GM19351 (cell line): ENCODE measurements around the gene LHFPL3.
A peak's percentile ranks its signal among the peaks of the same experiment; 100 is the strongest.
"Not testable (repeated sequence)": the region's sequence is repeated elsewhere in the genome, so short reads cannot be mapped to it uniquely, and the experiment has no call there.

Source experiments
- ATAC-seq: cut with Tn5 transposase; IDR thresholded peaks from one replicate; pipeline ENCODE4 v1.9.1; 2021; ENCODE audit warnings: mild to moderate bottlenecking, moderate library complexity; ENCODE audit not compliant: unreplicated experiment

LHFPL3 gene

GRCh38 chr7:104482362-104483037 is 154.1 kb downstream of the LHFPL3 start:
- no peak for ATAC-seq

DNA sequence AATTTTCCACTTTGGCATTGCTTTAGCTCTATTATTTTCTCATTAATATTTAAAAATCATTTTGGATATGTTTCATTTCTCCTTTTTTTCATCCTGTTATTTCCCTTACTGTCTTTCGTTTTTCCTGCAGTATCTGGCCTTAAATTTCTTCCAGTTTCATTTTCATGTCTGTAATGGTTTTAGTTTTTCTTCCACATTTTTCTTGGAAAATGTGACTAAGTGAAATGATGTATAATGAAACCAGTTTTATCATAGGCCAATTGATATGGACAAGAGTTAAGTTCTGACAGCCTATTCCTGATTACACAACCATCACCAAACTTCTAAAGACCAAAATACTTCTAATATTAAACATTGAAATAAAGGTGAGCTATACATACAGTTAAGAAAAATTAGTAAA is 158.5 kb downstream of the LHFPL3 start:
- no peak for ATAC-seq

DNA sequence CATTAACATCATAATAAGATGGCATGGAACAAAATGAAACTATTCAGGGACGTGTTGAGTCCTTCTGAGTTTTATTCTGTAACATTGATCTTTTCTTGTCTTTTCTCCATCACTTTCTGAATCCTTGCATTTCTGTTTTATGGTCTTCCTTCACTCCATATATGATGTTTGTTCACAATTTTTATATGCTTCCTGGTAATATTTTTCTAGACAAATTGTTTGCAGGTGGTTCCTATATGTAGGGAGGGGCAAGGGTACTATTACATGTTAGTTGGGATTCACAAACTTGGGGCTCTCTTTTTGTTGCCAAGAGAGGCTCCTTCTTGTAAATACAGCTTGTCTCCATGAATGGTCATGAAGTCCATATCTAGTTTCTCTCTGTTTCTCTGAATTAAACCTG is 159.2 kb downstream of the LHFPL3 start:
- no peak for ATAC-seq

GRCh38 chr7:104497379-104497967 is 169.1 kb downstream of the LHFPL3 start:
- no peak for ATAC-seq

DNA sequence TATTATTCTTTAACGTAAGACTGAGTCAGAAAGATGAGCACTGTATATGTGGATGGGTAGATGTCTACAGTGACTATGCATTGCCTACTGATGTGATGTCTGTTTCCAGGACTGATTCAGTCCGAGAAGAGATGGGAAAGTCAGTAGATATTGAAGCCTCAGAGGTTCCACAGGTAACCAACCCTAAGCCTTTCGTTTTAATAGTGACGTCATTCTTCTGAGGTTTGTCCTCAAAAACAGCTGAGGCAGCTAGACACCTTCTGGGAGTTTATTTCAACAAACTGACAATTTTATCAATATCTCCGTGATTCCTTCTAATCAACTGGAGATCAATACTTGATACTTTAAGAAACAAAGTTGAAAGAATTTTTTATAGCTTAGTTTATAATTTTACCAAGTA is 171.6 kb downstream of the LHFPL3 start:
- no peak for ATAC-seq

DNA sequence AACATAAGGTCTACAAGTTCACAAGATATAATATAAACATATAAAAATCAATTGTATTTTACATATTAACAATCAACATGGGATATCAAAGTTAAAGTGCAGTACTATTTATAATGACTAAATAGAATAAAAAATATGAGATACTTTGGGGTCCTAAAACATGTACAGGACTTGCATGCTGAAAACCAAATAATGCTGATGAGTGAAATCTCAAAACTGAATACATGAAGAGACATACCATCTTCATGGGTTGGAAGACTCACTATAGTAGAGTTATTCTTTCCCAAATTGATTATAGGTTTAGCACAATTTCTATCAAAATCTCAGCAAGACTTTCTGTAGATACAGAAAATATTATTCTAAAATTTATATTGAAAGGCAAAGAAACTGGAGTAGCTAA is 181.5 kb downstream of the LHFPL3 start:
- no peak for ATAC-seq

DNA sequence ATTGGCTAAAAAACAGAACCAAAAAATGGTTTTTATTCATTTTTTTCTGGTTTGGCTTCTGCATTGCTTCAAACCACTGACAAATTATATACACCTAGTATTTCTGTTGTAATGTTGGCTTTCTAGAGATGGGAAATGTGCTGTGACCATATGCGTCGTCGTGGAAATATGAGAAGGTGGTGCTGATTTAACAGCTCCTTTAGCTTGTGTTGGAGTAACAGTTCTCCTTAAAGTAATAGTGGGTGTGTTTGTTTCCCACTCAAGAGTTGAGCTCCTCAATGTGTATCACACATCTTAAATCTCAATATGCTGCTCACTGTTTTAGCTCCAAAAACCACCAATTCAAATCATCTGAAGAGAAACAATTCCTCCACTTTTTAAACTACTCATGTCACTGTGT is 196.4 kb downstream of the LHFPL3 start:
- ATAC-seq = no peak

DNA sequence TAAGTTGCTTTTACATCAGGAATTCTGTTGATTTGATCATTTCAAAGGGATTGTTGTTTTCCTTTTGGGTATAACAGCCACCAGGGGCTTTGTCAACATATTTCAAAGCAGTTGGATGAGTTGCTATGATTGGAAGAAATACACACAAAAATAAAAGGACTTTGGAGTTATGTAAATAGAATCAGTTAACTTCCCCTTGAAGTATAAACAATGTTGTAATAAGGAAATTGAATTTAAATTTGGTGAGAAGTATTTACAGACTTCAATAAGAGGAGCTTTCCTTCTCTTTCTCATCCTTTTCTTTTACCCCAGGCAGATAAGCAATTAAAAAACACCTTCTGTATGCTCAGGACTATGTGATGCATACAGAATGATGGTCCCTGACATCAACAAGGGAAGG is 199.7 kb downstream of the LHFPL3 start:
- ATAC-seq = no peak

DNA sequence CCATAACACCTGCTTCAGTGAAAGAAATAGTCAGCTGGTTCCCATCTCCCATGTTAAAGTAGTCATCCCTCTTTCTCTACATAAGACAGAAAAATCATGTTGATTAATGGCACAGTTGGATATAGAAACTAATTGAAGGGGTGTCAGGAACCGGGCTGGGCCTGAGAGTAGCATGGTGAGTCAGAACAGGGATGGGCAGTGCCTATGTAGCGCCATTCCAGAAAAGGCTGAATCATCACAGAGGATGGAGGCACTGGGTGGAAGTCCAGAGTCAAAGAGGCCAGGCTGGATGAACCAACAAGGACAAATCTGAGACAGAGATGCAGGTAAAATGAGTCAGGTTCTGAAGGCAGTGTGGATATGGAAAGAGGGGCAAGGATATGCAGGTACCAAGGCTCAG is 201.2 kb downstream of the LHFPL3 start:
- ATAC-seq = no peak

DNA sequence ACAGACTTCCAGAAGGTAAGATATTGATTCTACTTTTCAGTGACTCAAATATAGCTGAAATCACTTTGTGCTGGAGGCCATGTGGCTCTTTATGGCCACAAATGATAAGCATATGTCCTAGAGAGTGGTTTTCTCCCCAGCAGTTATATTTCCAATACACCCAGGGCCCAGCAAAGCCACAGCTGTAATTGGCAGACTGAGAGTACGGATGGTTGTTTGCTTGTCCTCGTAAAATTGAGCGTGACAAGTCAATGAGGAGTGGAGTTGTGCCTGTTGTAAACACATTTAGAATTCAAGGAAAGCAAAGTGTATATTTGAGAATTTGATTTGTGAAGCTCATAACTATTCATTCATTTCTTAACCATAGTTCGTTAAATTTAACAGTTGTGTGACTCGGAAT is 201.8 kb downstream of the LHFPL3 start:
- ATAC-seq = no peak

- ATAC-seq = no peak
Observed at GRCh38 chr7:104534149-104534548, 205.7 kb downstream of the LHFPL3 start.

- ATAC-seq = no peak
Observed at GRCh38 chr7:104535841-104536240, 207.4 kb downstream of the LHFPL3 start.

DNA sequence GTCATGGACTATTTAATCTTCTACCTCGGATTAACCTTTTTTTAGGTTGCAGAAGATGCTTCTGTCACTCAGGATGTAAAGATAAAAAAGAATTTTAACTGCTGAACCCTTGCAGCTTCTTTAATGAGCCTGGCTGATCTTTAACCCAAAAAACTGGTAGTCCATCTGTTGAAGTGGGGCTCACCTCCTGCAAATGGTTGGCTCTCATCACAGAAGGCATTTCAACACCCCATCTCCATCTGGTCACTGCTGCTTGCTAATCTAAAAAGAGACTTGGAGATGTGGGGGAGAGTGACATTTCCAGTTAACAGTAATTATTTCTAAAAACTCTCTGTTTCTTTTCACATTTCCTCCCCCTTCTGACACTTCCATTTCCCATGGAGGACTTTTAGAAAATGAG is 208.6 kb downstream of the LHFPL3 start:
- no peak for ATAC-seq

DNA sequence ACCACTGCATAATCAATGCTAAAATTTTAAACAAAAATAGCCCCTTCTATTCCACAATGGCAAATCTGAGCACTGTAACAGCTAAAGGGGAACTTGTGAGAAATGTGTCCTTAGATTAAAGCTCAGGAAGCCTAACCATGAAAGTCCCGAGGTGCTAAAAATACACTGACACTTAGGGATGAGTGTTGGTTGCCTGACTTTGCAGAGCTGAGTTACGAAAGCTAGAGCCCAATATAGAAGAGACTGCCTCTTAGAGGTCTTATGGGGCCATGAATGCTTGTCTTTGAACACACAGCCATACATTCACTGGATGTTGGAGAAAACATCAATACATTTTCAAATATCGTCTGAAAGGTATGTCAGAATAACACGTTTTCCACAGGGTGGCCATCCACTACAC is 209.7 kb downstream of the LHFPL3 start:
- ATAC-seq = no peak

DNA sequence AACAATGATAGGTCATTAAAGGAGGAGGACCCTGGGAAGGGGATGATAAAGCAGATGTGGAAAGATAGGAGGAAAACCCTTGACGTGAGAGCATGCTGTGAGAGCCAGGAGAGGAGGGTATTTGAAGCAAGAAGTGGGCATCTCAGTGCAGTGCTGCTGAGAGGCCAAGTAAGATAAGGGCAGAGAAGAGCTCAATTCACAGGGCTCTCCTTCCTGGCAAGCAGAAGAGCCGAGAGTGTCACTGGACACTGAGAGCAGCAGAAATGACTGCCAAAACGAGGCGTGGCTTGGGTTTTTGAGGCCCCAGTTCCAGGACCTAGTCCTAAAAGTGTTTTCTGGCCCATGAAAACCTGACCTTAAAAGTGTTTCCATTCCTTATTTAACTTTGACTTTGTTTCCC is 213.5 kb downstream of the LHFPL3 start:
- no peak for ATAC-seq

- ATAC-seq = no peak
Observed at GRCh38 chr7:104548861-104549260, 220.5 kb downstream of the LHFPL3 start.

DNA sequence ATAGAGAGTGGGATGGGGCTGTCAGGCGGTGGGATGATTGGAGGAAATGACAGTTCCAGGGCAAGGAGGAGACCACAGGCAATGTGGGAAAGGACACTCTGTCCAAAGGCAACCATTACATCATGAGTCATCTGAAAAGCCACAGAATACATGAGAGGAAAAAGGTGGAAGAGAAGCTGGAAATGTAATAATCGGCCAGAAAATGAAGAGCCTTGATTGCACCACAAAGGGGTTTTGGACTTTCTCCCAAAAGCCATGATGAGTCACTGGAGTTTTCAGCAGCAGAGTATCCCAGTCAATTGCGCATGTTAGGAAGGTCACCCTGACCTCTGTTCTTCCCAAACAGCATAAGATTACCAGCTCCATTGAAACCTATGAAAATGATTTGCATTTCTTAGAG is 222.0 kb downstream of the LHFPL3 start:
- no peak for ATAC-seq

DNA sequence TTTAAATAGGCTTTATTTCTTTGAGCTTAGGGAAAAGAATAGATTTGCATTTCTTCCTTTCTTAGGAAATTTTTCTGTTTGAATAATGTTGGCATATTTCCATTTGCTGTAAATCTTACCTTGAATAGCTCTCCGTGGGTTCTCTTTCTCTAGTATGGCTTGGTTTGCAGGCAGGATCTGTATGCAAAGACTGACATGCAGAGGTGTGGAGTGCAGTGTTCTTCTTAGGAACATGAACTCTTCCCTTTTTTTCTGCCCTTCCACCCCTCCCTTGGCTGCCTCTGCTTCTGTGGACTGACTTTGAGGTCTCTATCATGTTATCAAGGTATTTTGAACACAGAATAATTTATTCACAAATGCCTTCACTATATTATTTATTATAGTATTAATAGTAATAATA is 222.8 kb downstream of the LHFPL3 start:
- no peak for ATAC-seq

DNA sequence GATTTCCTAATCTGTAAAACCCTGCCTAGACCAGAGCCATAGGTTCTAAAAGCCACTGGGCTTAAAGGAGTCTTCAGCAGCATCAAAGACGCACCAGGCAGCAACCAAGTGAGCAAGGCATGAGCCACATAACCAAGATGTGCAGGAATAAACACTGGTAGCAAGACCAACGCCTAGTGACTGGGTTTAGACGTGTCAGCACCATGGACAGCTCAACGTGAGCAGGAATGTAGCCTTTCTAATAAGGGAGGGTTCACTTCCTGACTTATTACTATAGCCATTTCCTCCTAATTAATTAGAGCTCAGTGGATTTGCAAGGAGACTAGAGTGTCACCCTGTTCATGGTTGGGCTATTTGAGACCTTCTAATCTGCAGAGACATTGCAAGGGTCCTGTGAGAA is 223.7 kb downstream of the LHFPL3 start:
- ATAC-seq = peak; percentile 60

- no peak for ATAC-seq
Observed at GRCh38 chr7:104553074-104553473, 224.7 kb downstream of the LHFPL3 start.

DNA sequence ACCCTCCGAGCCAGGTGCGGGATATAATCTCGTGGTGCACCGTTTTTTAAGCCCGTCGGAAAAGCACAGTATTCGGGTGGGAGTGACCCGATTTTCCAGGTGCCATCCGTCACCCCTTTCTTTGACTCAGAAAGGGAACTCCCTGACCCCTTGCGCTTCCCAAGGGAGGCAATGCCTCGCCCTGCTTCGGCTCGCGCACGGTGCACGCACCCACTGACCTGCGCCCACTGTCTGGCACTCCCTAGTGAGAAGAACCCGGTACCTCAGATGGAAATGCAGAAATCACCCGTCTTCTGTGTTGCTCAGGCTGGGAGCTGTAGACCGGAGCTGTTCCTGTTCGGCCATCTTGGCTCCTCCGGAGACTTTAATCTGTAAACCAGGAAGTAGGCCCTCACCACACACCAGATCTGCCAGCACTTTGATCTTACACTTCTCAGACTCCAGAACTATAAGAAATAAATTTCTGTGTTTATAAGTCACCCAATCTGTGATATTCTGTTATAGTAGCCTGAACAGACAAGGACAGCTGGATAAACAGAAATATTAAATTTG is 235.0 kb downstream of the LHFPL3 start:
- not testable (repeated sequence) for ATAC-seq

GRCh38 chr7:104569751-104570150 is 241.3 kb downstream of the LHFPL3 start:
- ATAC-seq = no peak

DNA sequence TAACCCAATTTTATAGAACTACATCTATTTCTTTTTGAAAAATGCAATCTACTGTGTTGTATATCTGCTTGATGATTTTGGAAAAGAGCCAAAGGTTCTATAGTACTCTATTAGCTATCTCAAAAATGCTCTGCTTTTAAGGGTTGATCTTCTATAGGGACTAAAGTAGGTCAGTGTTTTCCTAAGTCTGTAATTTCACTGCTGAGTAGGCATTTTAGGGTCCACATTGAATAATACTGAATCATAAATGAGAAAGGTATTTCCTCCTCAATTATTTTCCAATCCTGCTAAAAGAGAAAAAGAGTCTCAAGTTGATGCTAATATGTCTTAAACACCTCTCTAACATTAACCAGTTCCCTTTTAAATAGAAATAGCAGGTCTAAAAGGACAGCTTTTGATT is 244.2 kb downstream of the LHFPL3 start:
- ATAC-seq = no peak
